Superior temporal gyrus (tissue), 1 donor: ENCODE measurements around the gene CLOCK.

Experiments
- DNase-seq: peaks from one replicate; pipeline ENCODE4 v3.0.0-alpha.2; 2016; ENCODE audit errors: extremely low spot score

Gene CLOCK

GRCh38 chr4:55483315-55483714 lies 63.4 kb downstream of the CLOCK start:
- no peak for DNase-seq

DNA sequence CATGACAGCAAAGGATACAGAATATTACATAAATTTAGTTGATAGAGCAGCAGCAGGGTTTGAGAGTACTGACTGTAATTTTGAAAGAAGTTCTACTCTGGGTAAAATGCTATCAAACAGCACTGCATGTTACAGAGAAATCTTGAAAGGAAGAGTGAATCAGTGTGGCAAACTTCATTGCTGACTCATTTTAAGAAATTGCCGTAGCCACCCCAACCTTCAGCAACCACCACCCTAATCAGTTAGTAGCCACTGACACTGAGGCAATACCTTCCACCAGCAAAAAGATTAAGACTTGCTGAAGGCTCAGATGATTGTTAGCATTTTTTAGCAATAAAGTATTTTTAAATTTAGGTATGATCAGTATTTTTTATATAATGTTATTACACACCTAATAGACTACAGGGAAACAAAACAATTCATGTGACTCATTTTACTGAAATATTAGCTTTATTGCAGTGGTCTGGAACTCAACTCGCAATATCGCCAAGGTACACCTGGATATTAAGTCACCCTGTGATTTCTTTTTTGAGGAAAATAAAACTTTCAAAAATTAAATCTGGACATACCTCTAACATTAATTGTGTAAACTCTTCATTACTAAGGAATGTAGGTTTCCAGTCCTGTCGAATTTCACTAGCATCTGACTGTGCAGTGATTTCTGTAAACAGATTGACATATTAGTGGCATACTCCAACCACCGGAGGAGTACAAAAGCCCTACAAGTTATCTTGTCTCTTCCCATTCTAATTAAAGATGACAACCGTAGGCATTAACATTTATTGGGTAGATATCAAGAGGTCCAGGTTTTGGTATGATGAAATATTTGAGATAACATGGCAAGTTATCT lies 71.1 kb downstream of the CLOCK start:
- DNase-seq = no peak

DNA sequence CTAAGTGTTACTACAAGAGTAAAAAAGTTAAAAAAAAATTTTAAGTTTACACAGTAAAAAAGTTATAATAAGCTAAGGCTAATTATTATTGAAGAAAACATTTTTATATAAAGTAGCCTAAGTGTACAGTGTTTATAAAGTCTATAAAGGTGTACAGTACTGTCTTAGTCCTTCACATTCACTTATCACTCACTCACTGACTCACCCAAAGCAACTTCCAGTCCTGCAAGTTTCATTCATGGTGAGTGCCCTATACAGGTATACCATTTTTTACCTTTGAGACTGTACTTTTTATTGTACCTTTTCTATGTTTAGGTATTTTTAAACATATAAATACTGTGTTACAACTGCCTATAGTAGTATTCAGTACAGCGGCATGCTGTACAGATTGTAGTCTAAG lies 76.7 kb downstream of the CLOCK start:
- DNase-seq = no peak

DNA sequence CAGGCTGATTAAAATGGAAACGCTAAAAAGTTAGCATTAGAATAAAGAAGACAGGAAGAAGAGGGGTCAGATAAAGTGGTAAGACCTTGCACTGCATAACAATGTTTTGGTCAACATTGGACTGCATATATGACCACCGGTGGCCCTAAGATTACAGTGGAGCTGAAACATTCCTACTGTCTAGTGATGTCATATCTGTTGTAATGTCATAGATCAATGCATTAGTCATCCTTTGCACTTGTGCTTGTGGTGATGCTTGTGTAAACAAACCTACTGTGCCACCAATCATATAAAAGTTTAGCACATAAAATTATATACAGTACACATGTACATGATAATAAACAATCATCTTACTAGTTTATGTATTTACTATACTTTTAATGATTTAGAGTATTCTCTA lies 78.0 kb downstream of the CLOCK start:
- DNase-seq = no peak

- no peak for DNase-seq
These were observed 80.7 kb downstream of the CLOCK start for GRCh38 chr4:55466001-55466400.

DNA sequence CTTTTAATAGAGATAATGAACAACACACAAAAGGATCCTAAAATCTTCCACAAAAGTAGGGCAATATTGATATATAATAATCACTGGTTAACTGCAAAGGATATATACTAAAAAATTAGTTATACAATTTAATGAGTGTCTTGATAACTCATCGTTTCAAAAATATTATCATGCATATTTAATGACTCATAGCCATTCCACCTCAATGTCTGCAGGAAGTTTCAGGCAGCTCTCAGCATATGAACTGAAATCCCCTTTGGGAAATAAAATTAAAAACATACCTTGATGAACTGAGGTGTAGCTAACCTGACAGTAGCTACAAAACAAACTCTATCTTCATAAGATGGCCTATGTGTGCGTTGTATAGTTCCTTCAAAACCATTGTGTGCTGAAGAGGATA lies 88.1 kb downstream of the CLOCK start:
- DNase-seq = no peak

DNA sequence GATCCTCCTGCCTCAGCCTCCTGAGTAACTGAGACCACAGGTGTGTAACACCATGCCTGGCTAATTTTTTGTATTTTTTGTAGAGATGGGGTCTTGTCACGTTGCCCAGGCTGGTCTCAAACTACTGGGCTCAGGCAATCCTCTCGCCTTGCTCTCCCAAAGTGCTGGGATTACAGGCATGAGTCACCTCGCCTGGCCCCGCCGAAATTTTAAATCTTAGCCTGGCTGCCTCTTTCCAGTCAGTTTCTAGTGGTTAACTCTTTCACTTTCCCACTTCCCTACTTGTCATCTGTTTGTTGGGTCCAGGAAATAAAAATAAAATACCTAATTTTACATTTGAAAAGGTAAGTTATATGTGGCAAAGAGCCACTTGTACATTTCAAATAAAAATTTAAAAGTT lies 88.5 kb downstream of the CLOCK start:
- no peak for DNase-seq

- no peak for DNase-seq
These were observed 96.1 kb downstream of the CLOCK start for GRCh38 chr4:55450566-55450965.

DNA sequence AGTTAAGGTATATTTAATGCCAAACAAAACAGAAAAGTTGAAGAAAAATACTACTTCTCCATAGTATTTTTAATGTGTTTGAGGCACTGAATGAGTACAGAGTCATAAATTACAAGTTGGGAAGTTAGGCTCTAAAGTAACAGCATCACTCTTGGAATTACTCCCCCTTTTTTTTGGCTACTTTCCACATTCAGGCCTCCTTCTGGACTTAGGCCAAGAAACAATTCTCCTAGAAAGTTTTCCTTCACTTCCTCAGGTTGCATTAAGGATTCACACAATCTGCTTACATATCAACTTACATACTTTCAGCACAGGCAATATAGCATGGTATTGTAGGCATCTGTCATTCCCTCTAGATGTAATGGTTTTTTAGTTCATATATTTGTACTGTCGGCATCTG lies 98.9 kb downstream of the CLOCK start:
- no peak for DNase-seq

DNA sequence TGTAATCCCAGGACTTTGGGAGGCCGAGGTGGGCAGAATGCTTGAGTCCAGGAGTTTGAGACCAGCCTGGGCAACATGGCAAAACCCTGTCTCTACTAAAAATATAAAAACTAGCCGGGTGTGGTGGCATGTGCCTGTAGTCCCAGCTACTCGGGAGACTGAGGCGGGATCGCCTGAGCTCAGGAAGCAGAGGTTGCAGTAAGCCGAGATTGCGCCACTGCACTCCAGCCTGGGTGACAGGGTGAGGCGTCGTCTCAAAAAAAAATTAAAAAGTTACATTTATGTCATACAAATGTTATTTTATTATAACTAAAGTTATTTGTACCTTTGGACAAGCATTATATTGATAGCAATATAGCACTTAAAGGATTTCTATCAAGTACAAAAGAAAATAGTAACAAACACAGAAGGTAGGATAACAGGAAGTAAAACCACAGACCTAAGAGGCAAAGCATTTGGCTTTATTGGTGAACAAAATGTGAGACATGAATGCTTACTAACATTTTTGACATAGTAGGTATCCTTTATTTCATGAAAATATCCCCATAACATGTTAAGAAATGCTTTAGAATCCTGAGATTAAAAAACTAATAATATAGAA lies 99.5 kb downstream of the CLOCK start:
- DNase-seq = no peak

DNA sequence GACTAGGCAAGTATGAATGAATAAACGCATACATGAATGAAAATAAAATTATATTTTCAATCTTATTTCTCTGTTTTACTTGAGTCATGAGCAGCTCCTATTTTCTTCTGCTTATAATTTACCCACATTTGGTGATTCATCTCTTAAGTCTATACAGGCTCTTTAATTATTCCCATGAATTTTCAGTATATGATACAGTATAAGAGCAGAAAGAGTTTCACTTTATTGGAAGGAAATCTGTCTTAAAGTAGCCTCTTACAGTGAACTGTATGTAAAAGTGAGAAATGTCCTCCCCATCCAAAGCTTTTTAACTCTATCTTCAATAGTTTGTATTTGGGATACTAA lies 100.2 kb downstream of the CLOCK start:
- no peak for DNase-seq

- no peak for DNase-seq
These were observed 100.7 kb downstream of the CLOCK start for GRCh38 chr4:55445921-55446577.

GRCh38 chr4:55444827-55445226 lies 101.9 kb downstream of the CLOCK start:
- no peak for DNase-seq

- DNase-seq = no peak
These were observed 104.2 kb downstream of the CLOCK start for GRCh38 chr4:55442541-55442940.

GRCh38 chr4:55440786-55441185 lies 105.9 kb downstream of the CLOCK start:
- DNase-seq = no peak

DNA sequence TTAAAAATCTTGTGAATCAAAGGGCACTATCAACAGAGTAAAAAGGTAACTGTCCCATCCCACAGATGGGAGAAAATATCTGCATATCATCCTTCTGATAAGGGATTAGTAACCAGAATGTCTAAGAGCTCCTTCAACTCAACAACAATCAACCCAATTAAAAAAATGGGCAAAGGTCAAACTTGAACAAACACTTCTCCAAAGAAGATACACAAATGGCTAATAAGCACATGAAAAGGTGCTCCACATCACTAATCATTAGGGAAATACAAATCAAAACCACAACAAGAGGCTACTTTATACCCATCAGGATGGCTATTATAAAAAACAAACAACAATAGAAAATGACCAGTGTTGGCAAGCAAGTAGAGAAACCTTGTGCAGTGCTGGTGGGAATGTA lies 107.7 kb downstream of the CLOCK start:
- DNase-seq = no peak

DNA sequence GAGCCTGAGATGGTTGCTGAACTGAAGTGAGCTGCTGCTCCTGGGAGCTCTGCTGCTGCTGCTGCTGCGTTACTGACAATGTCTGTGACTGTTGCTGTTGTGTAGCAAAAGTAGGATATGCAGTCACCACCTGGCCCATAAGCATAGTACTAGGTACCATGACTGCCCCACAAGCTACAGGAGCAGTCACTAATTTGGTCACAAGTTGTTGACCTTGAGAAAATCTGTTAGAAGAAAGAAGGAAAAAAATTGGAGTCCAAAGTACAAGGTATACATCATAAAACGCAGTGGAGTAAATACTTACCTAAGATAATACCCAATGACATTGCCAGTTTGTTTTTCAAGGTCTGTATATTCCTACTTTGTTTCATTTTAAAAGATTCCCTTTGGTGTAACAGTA lies 108.4 kb downstream of the CLOCK start:
- DNase-seq = no peak

GRCh38 chr4:55437823-55438222 lies 108.9 kb downstream of the CLOCK start:
- DNase-seq = no peak

DNA sequence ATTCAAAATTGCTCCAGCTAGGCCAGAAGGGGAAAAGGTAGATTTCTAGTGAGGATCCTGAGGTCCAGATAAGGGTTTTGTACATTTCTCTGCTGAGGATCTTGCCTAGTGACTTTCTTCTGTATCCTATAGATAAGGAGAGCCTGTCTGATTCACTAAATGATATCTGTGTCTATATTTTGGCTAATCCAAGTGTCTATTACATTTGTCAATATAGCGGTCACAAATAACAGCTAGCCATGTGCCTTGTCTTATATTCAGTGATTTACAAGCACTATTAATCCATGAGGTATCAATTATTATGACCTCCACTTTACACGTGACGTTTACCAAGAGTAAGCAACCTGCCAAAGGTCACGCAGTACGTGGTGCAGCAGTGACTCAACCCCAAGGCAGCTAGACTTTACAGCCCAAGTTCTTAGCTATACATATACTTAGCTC lies 109.3 kb downstream of the CLOCK start:
- no peak for DNase-seq

GRCh38 chr4:55435141-55435841 lies 111.4 kb downstream of the CLOCK start:
- no peak for DNase-seq

DNA sequence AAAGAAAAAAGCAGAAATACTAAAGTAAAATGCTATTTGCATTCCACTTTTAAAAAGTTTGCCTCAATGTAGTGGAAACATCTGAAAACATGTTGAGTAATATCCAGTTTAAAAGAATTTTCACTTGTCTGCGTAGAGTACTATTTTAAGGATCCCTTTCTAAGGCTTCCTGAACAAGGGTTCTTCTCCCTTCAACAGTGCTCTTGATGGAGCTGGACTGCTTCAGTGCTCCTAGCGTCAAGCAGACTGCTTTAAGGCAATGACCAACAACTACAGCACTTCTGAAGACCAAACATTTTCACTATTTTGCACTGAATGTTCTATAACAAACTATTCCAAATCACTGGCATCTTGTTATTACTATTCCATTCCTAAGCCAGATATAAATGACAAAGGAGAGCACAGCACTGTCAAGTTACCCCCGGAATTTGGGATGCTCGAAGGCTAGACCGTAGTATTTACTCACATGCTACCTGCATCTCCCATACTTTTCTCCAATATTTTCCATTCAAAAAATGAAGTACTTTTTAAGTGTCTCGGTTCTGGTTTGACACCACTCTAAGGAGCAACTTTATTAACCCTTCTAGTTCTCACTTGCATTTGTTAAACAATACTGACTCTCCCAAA lies 114.9 kb downstream of the CLOCK start:
- DNase-seq = no peak

DNA sequence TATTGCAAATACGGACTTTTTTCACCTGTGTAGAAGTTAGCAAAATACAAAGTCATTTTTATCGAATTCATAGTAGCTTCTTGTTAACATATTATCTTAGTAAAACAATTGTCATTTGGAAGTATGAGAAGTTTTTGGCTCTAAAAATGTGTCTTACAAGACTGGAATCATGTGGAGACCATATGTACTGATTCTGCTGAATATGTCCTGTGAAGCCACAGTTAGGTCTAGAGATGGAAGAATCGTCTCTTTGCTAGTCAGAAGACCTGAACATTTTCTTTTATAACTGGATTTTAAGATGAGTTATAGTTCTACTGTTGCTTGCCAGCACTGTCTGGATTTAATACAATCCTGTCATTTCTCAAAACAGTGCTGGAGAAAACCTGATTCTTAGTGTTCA lies 121.9 kb downstream of the CLOCK start:
- peak; percentile 35 for DNase-seq
